Large intestine (tissue), 3 donors: ENCODE measurements around the gene MAEA. TPM values are rescaled to one million over a fixed set of nuclear protein-coding genes. Genes with fewer than 3 reads are reported as not detected.
"Not testable (repeated sequence)": the region's sequence is repeated elsewhere in the genome, so short reads cannot be mapped to it uniquely, and the experiment has no call there.

ENCODE experiments used
- DNase-seq, 2 donors: peaks; one replicate each; pipeline versions ENCODE4 v3.0.0 to v3.0.0-alpha.2; 2013
- H3K27ac ChIP-seq: one replicate; pipeline ENCODE4 v1.5.1; 2013; ENCODE audit warnings: low read length
- H3K27me3 ChIP-seq: 2 replicates; pipeline ENCODE4 v1.6.1; 2013; ENCODE audit warnings: low read length; ENCODE audit not compliant: control insufficient read depth, insufficient read depth
- H3K36me3 ChIP-seq: 2 replicates; pipeline ENCODE4 v1.6.1; 2013; ENCODE audit warnings: low read length; ENCODE audit not compliant: control insufficient read depth, insufficient read depth
- H3K4me1 ChIP-seq: one replicate; pipeline ENCODE4 v1.6.1; 2013; ENCODE audit warnings: low read length; ENCODE audit not compliant: control insufficient read depth, insufficient read depth
- H3K4me3 ChIP-seq: one replicate; pipeline ENCODE4 v1.5.1; 2013; ENCODE audit warnings: low read length
- H3K9me3 ChIP-seq: one replicate; pipeline ENCODE4 v1.6.1; 2013; ENCODE audit warnings: mild to moderate bottlenecking, low read depth, low read length, moderate library complexity; ENCODE audit not compliant: control insufficient read depth
- WGBS: methylation state at CpG from one replicate; pipeline ENCODE4 v1.1.5; 2013; ENCODE audit warnings: low lambda C conversion rate; ENCODE audit not compliant: insufficient coverage; 5-methylcytosine and 5-hydroxymethylcytosine counted together
- polyA plus RNA-seq: library from polyadenylated mRNA; unstranded; fragments of 120-200 nt; gene quantifications from one replicate; pipeline ENCODE4 v1.2.1, GENCODE V29; 2013

MAEA gene
- polyA plus RNA-seq, 1 donor = 51.2 TPM

- Histone ChIP-seq H3K27me3 (no peaks in the 10 kb centered on the region), H3K36me3 (peaks cover 27% of the 10 kb centered on the region), H3K9me3 (no peaks in the 10 kb centered on the region), H3K27ac (no peak overlapping the region), H3K4me1 (no peaks in the 10 kb centered on the region), H3K4me3 (no peak overlapping the region)
- DNase-seq = no peak
- WGBS = no CpG with 5 or more reads among the region's 24 CpGs
These were observed 78.9 kb downstream of the MAEA start for GRCh38 chr4:1368421-1369090.

- Histone ChIP-seq H3K36me3 (peaks cover 31% of the 10 kb centered on the region), H3K27ac (no peak overlapping the region), H3K4me3 (no peak overlapping the region), H3K9me3 (no peaks in the 10 kb centered on the region), H3K4me1 (no peaks in the 10 kb centered on the region), H3K27me3 (no peaks in the 10 kb centered on the region)
- 83% methylated on average over 1 of the region's 18 CpGs for WGBS
- DNase-seq = no peak
These were observed 79.4 kb downstream of the MAEA start for GRCh38 chr4:1369091-1369450.

GRCh38 chr4:1369479-1370079 lies 79.9 kb downstream of the MAEA start:
- WGBS = 91% methylated on average over 4 of the region's 22 CpGs
- H3K4me3 ChIP-seq = no peak overlapping the region
- peaks cover 32% of the 10 kb centered on the region for H3K36me3 ChIP-seq
- no peaks in the 10 kb centered on the region for H3K27me3 ChIP-seq
- no peaks in the 10 kb centered on the region for H3K9me3 ChIP-seq
- no peaks in the 10 kb centered on the region for H3K4me1 ChIP-seq
- no peak for DNase-seq
- no peak overlapping the region for H3K27ac ChIP-seq

GRCh38 chr4:1370321-1371124 lies 80.8 kb downstream of the MAEA start:
- Histone ChIP-seq H3K27me3 (no peaks in the 10 kb centered on the region), H3K27ac (no peak overlapping the region), H3K9me3 (no peaks in the 10 kb centered on the region), H3K4me1 (no peaks in the 10 kb centered on the region), H3K4me3 (no peak overlapping the region), H3K36me3 (peaks cover 39% of the 10 kb centered on the region)
- DNase-seq = no peak
- no CpG with 5 or more reads among the region's 29 CpGs for WGBS

GRCh38 chr4:1371176-1372165 lies 81.8 kb downstream of the MAEA start:
- Histone ChIP-seq H3K36me3 (peaks cover 45% of the 10 kb centered on the region), H3K4me3 (no peak overlapping the region), H3K9me3 (no peaks in the 10 kb centered on the region), H3K27me3 (no peaks in the 10 kb centered on the region), H3K4me1 (no peaks in the 10 kb centered on the region), H3K27ac (no peak overlapping the region)
- 90% methylated on average over 2 of the region's 28 CpGs for WGBS
- DNase-seq = no peak

GRCh38 chr4:1372576-1372975 lies 82.9 kb downstream of the MAEA start:
- not testable (repeated sequence) for H3K27ac ChIP-seq, H3K27me3 ChIP-seq, H3K4me1 ChIP-seq, H3K4me3 ChIP-seq, H3K9me3 ChIP-seq, DNase-seq
- H3K36me3 ChIP-seq = peaks cover 42% of the 10 kb centered on the region
- WGBS = no CpG with 5 or more reads among the region's 22 CpGs

GRCh38 chr4:1373892-1374705 lies 84.4 kb downstream of the MAEA start:
- Histone ChIP-seq H3K9me3 (no peaks in the 10 kb centered on the region), H3K36me3 (peaks cover 38% of the 10 kb centered on the region), H3K27me3 (no peaks in the 10 kb centered on the region), H3K4me3 (no peak overlapping the region), H3K27ac (no peak overlapping the region), H3K4me1 (no peaks in the 10 kb centered on the region)
- WGBS = no CpG with 5 or more reads among the region's 42 CpGs
- DNase-seq = no peak

GRCh38 chr4:1374706-1375045 lies 85.0 kb downstream of the MAEA start:
- no CpG with 5 or more reads among the region's 14 CpGs for WGBS
- no peak overlapping the region for H3K27ac ChIP-seq
- H3K27me3 ChIP-seq = no peaks in the 10 kb centered on the region
- H3K4me1 ChIP-seq = no peaks in the 10 kb centered on the region
- H3K36me3 ChIP-seq = peaks cover 38% of the 10 kb centered on the region
- H3K9me3 ChIP-seq = no peaks in the 10 kb centered on the region
- H3K4me3 ChIP-seq = no peak overlapping the region
- DNase-seq = no peak

- WGBS = no CpG with 5 or more reads among the region's 36 CpGs
- H3K27me3 ChIP-seq = no peaks in the 10 kb centered on the region
- H3K4me3 ChIP-seq = no peak overlapping the region
- H3K27ac ChIP-seq = no peak overlapping the region
- no peak for DNase-seq
- H3K36me3 ChIP-seq = peaks cover 38% of the 10 kb centered on the region
- H3K9me3 ChIP-seq = no peaks in the 10 kb centered on the region
- H3K4me1 ChIP-seq = no peaks in the 10 kb centered on the region
These were observed 85.5 kb downstream of the MAEA start for GRCh38 chr4:1375051-1375721.
